GM12872 (cell line): ENCODE results near the gene SEC31A.

Experiments
- CTCF ChIP-seq: IDR thresholded peaks from 3 replicates; pipeline ENCODE4 v1.5.1; 2011; ENCODE audit warnings: low read depth, mild to moderate bottlenecking, low read length, moderate library complexity; ENCODE audit not compliant: insufficient read depth

SEC31A gene

GRCh38 chr4:82775243-82775642, 115.7 kb downstream of the SEC31A start:
- TF ChIP-seq CTCF: no peak

GRCh38 chr4:82774711-82775171, 116.2 kb downstream of the SEC31A start:
- no peak for TF ChIP-seq CTCF

GRCh38 chr4:82773057-82773456, 117.9 kb downstream of the SEC31A start:
- no peak for TF ChIP-seq CTCF

- no peak for TF ChIP-seq CTCF
Measured at GRCh38 chr4:82770607-82771006, 120.3 kb downstream of the SEC31A start.
